OCI-LY3 (cell line): ENCODE results near the gene IHH.

ENCODE experiments used
- CTCF ChIP-seq: fragments of 200-600, 300-600 bp; sonication (generic); IDR thresholded peaks from 2 replicates; pipeline ENCODE4 v1.5.1; 2014; ENCODE audit warnings: antibody characterized with exemption, low read length, low read depth
- EZH2phosphoT487 ChIP-seq: fragments of 200-600 bp; shearing (Covaris generic); IDR thresholded peaks from 2 replicates; pipeline ENCODE4 v1.6.1; 2018; ENCODE audit warnings: antibody characterized with exemption, mixed run types, low read depth

GRCh38 chr2:219090436-219091299 is 29.9 kb upstream of the IHH start:
- TF ChIP-seq CTCF (no peak), EZH2phosphoT487 (no peak)
